Esophagus squamous epithelium (tissue), 4 donors: ENCODE results near the gene STAB1.

Experiments
- CTCF ChIP-seq, 6 experiments: fragments of 450-650 bp in 4 of 6; fragments of 200-600 bp in 2 of 6; sonication (generic) in 2 of 6; IDR thresholded peaks; one replicate each; pipeline ENCODE4 v1.5.1; 2016 to 2019; ENCODE audit warnings: antibody characterized with exemption in 6 of 6, mild to moderate bottlenecking in 4 of 6, moderate library complexity in 4 of 6
- POLR2A ChIP-seq, 4 donors: fragments of 450-650 bp; IDR thresholded peaks; one replicate each; pipeline ENCODE4 v1.6.1; 2017; ENCODE audit warnings: antibody characterized with exemption in 4 of 4, mild to moderate bottlenecking in 4 of 4, moderate library complexity in 3 of 4

- no peak for TF ChIP-seq CTCF (IDR thresholded peaks at IDR 0.05)
- TF ChIP-seq POLR2A (IDR thresholded peaks at IDR 0.05): no peak
These were observed 26.1 kb upstream of the STAB1 start for GRCh38 chr3:52469001-52469400.
